Measurements from ENCODE around the gene B4GALT3.

B4GALT3 gene

DNA sequence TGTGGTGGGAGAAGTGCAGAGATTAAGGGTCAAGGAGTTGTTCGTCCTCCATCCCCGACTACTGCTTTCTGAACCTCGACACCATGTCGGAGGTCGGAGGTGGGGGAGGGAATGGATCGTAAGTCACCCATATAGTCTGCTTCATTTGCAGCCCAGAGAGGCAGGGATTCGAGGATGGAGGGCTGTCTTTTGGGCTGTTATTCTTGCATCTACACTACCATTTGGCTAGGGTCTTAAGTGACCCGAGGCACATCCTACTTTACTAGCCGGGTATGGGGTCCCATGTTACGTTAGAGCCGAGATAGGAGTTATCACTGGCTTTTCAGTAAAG lies 17.4 kb downstream of the B4GALT3 start:
- DNase-seq = no peak

DNA sequence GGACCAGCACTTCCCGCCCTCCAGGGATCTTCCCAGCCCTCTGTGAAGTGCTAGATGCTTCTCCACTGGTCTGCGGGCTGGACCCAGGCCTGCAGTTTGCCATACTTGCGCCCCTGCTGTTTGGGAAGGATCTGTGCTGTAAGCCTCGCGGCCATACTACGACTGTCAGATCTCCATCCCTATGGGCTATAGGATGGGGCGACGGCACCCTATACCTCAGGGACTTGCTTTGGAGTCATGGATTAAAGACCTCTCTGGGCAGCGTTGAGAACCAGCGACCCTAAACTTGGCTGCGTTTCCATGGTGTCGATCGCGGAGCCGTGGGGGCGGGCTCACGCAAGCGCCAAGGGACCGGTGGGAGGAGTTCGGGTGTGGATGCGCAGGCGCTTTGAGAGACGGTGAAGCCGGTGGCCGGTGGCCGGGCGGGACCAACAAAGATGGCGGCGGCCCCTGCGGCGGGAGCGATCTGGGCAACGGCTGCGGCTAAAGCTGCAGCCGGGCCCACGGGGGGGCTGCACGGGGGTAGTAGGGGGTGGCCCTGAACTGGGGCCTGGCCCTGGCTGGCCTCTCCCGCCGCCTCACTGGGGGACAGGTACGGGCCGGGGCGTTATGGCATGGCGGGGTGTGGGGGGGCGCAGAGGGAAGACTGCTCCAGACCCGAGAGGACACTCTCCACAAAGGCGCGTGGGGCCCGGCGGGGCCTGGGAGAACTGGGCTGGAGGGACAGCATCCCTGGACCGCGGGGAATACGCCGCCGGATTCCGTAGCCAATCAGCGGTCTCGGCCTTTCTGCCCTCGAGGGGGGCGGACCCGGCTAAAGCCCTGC lies 18.0 kb downstream of the B4GALT3 start, which contains the start of gene USP21:
TSS of gene USP21 (plus strand) at position 414 of the 826 bp plus-strand sequence. CDS start 1,141 bp downstream, outside the sequence.
- peak; percentile 91 for DNase-seq

- no peak for DNase-seq
Measured at GRCh38 chr1:161158316-161159010, 18.8 kb downstream of the B4GALT3 start.

DNA sequence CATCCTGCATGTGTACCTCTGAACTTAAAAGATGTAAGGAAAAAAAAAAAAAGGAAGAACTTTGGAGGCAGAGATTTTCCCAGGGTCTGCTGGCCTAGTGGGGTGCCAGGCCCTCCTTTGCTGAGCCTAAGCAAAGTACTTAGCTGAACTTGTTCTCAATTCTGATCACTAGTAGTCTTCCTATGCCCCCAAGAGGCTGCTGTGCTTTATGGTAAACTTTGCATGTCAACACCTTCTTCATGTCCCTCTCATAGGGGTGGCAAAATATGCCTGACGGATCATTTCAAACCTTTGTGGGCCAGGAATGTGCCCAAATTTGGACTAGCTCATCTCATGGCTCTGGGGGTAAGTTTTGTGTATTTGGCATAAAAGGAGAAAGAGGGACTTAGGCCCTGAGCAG lies 19.4 kb downstream of the B4GALT3 start:
- DNase-seq = no peak

DNA sequence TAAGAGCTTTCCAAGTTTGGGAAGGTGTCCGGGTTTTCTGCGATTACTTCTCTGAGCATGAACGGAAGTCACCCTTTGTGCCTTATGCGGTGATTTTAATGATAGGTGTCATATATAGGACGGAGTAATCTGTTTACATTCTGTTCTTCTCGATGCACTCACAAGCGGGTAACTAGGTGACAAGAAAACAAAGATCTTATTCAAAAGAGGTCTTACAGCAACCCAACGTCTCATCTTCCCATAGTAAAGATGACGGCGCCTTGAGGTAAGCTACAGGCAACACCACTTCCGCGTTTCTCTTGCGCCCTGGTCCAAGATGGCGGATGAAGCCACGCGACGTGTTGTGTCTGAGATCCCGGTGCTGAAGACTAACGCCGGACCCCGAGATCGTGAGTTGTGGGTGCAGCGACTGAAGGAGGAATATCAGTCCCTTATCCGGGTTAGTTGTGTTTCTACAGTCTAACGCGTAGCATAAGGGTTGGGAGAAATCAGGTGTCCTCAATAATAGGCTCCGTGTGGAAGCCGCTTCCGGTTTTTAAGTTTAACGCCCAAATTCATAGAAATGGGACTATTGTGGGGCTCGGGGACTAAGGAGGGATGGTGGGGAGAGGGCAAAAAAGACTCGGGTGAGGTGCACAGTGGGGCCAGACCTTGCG lies 23.5 kb downstream of the B4GALT3 start, which contains the start of gene UFC1:
TSS of gene UFC1 (plus strand) at position 297 of the 656 bp plus-strand sequence. CDS start at position 317, 20 bp downstream.
- peak; percentile 91 for DNase-seq

GRCh38 chr1:161153176-161153575 lies 24.1 kb downstream of the B4GALT3 start:
- no peak for DNase-seq

DNA sequence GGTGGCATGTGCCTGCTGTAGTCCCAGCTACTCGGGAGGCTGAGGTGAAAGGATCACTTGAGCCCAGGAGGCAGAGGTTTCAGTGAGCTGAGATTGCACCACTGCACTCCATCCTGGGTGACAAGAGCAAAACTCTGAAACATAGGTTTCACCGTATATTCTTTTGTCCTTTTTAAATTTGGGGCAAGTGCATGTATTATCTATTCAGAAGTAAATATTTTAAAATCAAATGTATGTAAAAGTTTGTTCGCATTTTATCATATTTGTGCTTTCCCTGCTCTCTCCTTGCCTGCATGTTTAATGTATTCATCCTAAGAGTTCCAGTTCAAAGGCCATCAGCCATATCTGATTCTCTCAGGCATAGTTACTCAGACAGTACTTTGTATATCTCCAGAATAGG lies 31.5 kb downstream of the B4GALT3 start:
- DNase-seq = no peak

GRCh38 chr1:161140755-161141400 lies 36.4 kb downstream of the B4GALT3 start:
- no peak for DNase-seq

GRCh38 chr1:161139766-161140165 lies 37.5 kb downstream of the B4GALT3 start:
- no peak for DNase-seq

DNA sequence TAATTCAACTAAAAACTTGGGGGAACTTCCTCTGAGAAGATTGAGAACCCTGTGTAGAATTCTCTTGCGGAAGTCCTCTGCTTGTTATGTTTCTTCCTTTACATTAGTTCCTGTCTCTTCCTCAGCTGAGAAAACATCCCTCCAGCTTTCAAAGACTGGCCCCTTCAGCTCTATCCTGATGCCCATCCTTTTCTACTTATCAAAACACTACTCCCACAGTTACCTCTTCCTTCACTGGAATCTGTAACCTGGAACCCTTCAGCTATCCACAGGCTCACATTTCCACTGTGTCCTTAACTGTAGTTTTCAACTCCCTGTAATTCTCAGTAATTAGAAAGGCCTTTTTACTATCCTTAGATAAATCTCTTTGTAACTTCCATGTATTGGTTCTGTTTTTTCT lies 38.9 kb downstream of the B4GALT3 start:
- no peak for DNase-seq

DNA sequence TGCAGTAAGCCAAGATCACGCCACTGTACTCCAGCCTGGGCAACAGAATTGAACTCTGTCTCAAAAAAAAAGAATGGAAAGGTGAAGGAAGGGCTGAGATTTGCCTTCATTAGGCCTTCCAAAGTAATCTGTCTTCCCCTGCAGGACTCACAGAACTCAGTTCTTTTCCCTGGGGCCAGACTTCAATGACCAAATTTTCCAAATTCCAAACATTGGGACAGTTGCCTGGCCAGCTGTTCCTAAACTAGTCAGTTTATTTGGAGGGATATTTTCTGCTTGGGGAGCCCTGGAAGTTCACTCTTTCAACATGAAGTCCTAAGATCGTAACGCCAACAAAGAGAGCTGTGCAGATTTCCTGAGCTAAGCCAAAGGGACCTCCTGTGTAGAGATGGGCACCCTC lies 39.4 kb downstream of the B4GALT3 start:
- no peak for DNase-seq

DNA sequence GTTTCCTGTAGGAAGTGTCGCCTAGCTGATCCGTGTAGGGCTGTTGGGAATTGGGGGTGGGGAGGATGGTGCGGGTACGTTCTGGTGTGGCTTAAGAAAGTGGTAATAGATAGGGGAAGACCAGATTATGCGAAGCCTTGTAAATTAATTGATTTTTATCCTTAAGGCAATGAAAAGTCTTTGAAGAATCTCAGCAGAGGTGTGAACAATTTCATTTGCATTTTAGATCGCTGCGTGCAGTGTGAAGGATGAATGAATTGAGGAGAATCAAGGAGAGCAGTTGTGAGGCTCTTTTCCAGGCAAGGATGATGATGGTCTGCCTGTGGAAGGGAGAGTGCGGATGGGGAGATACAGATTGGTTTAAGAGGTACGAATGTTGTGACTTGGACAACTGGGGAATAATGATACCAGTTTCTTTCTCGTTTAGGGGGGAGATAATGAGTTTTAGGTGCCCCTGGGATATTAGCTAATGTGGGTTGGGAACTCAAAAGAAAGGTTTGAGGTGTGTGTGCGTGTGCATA lies 44.0 kb downstream of the B4GALT3 start:
- DNase-seq = peak; percentile 53

GRCh38 chr1:161132410-161133219 lies 44.7 kb downstream of the B4GALT3 start, which contains the start of gene DEDD:
Gene DEDD, minus strand, starts transcription at chr1:161132667. Its CDS starts 8,205 bp downstream, at chr1:161124462.
- DNase-seq = peak; percentile 97

GRCh38 chr1:161131523-161132409 lies 45.5 kb downstream of the B4GALT3 start:
- no peak for DNase-seq

DNA sequence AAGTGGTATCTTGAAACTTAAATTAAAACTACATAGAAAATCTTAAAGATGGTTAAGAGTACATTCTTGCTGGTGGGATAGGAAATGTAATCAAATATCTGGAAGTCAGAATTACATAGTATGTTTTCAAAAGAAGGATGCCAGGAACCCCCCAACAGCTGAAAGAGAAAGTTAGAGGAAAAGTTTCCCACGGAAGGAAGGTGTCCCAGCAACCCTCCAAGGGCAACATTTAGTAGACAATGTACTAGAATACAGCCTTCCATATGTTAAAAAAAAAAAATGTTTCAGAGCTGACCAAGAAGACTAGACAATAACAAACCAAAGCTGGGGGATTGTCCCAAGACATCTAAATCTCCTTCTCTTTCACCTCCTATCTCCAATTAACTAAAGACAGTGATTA lies 47.0 kb downstream of the B4GALT3 start:
- no peak for DNase-seq

DNA sequence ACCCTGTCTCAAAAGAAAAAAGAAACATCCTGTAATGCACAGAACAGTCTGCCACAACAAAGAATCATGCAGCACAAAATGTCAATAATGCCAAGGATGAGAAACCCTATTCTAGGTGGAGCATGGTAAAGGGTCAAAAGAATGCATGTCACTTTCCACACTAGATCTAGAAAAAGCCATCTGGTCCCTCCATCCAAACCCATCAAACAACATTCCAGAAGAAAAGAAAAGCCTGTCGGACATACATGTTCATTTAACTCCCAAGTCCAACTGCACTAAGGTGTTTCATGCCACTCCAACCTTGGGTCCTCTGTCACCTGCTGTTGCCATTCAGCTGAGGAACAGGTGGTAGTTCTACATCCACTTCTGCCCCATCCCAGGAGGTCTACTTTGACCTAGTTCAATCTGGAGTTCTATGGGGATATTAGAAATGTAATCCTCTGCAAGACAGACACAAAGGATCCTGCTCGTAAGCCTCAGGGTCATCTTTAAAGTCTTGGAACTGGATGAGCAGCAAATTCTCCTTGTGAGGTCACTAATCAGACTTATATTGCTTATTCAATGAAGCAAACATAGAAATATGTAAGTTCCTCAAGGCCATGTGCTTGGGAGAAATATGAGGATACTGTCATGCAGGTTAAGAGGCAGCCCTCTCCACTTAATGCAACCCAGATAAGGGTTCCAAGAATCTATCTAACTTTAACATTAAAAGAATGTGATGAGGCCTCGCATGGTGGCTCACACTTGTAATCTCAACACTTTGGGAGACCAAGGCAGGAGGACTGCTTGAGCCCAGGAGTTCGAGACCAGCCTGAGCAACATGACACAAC lies 48.5 kb downstream of the B4GALT3 start:
- no peak for DNase-seq

DNA sequence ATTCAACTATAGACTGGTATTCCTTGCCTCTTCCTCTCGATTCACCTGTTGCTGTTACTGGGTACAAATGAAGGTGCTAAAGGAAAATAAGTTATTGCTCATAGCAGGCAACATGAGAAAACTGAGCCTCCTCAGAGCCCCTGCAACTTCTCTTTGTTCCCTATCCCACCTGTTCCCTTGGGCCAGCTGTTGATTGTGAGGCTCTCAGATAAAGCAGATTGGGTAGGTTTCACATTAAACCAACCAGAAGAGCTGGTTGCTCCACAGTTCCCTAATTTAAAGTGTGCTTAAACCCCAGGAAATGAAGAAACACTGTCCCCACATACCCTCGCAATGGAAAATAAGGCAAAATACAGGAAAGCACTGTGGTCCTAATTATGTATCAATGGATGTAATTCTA lies 49.7 kb downstream of the B4GALT3 start:
- DNase-seq = no peak

DNA sequence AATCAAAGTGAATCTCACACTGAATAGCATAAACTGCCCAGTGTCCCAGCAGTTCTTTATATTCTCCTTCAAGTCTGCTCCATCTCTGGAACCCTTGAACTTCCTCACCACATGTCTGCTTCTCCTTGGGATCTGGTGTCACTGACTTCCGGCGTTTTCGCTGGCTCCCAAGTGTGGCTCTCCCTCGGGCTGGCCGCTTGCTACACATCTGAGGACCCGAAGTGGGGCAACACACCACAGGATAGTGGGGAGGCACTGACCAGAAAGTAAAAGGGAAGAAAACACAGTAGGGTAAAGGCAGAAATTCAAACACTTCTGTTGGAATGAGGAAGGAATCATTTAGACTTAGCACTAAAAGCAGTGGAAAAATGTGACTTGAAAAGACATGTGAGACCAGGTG lies 54.3 kb downstream of the B4GALT3 start:
- no peak for DNase-seq

DNA sequence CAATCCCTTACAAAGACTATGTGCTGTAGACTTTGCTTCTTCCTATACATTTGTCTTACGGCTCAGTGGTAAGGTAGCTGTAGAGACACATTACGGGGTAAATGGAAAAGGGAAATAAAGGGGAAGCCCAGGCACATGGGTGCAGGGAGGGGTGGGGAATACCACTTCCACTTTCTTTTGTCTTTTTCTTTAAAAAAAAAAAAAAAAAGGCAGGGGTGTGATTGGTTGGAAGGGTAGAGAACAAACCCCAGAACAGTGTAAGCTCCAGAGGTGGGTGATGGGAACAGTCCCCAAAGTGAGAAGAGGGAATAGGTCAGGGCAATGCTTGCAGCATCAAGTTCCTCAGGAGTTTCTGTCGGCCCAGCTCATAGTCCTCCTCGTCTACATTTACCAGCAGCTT lies 55.5 kb downstream of the B4GALT3 start:
- DNase-seq = no peak

All from DMS79 treated with DMSO at 0.1 percent for 48 hours (cell line).